GM21529 (cell line): Measurements from ENCODE around the gene UGCG.
"Not testable (repeated sequence)": the region's sequence is repeated elsewhere in the genome, so short reads cannot be mapped to it uniquely, and the experiment has no call there.

Experiments
- ATAC-seq: cut with Tn5 transposase; IDR thresholded peaks from one replicate; pipeline ENCODE4 v1.9.1; 2021; ENCODE audit not compliant: unreplicated experiment

Gene UGCG

GRCh38 chr9:111917201-111917600, 20.6 kb downstream of the UGCG start:
- ATAC-seq: no peak

GRCh38 chr9:111917980-111918379, 21.4 kb downstream of the UGCG start:
- no peak for ATAC-seq

- no peak for ATAC-seq
Observed at GRCh38 chr9:111919875-111920274, 23.3 kb downstream of the UGCG start.

GRCh38 chr9:111920531-111920930, 23.9 kb downstream of the UGCG start:
- ATAC-seq: no peak

GRCh38 chr9:111922324-111923013, 25.9 kb downstream of the UGCG start:
- ATAC-seq: no peak

- ATAC-seq: no peak
Observed at GRCh38 chr9:111924281-111924680, 27.7 kb downstream of the UGCG start.

- no peak for ATAC-seq
Observed at GRCh38 chr9:111925017-111925770, 28.6 kb downstream of the UGCG start.

GRCh38 chr9:111925784-111926183, 29.2 kb downstream of the UGCG start:
- no peak for ATAC-seq

- peak; percentile 98 for ATAC-seq
Observed at GRCh38 chr9:111926421-111926875, 29.8 kb downstream of the UGCG start.

- no peak for ATAC-seq
Observed at GRCh38 chr9:111928359-111928720, 31.7 kb downstream of the UGCG start.

GRCh38 chr9:111934747-111935146, 38.1 kb downstream of the UGCG start:
- no peak for ATAC-seq

GRCh38 chr9:111936391-111936790, 39.8 kb downstream of the UGCG start:
- no peak for ATAC-seq

- no peak for ATAC-seq
Observed at GRCh38 chr9:111937301-111937700, 40.7 kb downstream of the UGCG start.

GRCh38 chr9:111937781-111938426, 41.3 kb downstream of the UGCG start:
- peak; percentile 76 for ATAC-seq

- peak; percentile 13 for ATAC-seq
Observed at GRCh38 chr9:111938427-111938800, 41.8 kb downstream of the UGCG start.

- no peak for ATAC-seq
Observed at GRCh38 chr9:111939322-111939721, 42.7 kb downstream of the UGCG start.

- ATAC-seq: no peak
Observed at GRCh38 chr9:111940697-111941096, 44.1 kb downstream of the UGCG start.

- ATAC-seq: no peak
Observed at GRCh38 chr9:111943200-111943599, 46.6 kb downstream of the UGCG start.

GRCh38 chr9:111943746-111944145, 47.1 kb downstream of the UGCG start:
- ATAC-seq: no peak

- no peak for ATAC-seq
Observed at GRCh38 chr9:111944241-111944866, 47.7 kb downstream of the UGCG start.

- ATAC-seq: peak; percentile 69
Observed at GRCh38 chr9:111945216-111945615, 48.6 kb downstream of the UGCG start.

GRCh38 chr9:111948109-111948508, 51.5 kb downstream of the UGCG start:
- ATAC-seq: not testable (repeated sequence)
